Measurements from ENCODE around the gene MYH15.

MYH15 gene

GRCh38 chr3:108410531-108410984 is 99.8 kb downstream of the MYH15 start:
- no peak for DNase-seq

GRCh38 chr3:108409800-108410178 is 100.6 kb downstream of the MYH15 start:
- no peak for DNase-seq

DNA sequence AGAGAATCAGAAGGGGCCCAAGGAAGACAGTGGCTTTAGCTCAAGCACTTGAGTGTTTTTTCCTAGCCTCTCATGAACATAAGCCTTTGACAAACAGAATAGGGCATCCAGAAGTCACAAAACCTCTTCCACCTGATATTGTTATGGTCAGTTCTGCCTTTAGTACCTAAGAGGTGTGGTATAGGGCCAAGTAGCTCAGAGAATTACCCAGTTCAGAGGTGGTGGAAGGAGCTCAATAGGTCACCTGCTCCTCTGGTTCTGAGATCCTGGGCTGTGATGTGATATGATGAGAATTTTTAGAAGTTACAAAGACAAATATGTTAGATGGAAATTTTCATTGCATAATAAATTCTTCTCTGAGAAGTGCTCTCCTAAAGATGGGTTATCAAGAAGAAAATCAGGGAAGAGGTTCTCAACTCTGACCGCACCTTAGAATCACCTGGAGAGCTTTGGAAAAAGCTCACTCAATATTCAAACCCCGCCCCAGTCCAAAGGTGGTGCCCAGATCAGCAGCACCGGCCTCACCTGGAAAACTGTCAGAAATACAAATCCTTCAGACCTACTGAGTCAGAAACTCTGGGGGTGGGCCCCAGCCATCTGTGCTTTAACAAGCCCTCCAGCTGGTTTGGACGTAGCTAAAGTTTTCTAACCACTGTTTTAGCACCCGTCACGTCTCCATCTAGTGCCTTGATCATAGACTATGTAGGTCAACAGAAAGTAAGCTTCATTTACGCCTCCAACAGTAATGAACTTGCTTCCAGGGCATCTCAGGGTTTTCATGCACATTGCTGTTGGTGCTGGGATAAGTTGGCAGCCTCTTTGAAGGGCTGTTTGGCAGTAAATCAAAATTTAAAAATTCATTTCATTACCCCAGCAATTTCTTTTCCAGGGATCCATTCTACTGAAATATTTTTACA is 101.3 kb downstream of the MYH15 start:
- DNase-seq, result no peak

GRCh38 chr3:108407886-108408285 is 102.5 kb downstream of the MYH15 start:
- DNase-seq, result no peak

DNA sequence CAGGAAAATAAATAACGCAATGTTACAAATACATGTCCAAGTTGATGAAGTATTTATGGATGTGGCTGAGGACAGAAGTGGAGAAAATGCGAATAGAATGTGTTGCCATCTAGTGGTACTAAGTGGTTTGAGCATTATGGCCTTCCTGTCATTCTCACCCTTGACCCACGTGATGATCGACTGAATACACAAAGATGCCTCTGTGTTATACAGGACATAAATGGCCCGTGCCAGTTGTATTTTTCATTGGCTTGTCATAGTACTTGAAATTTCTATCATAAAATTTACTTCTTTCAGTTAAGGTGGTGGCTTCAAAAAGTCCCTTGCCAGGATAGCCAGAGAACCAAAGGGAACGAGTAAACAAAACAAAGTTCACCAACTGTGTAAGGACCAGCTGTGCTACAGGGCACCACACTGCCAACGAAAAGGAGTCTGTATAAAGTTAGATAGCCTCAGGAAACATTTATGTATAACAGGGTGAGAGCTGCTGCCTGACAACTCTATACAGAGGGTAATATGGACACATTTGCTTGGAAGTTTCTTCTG is 103.7 kb downstream of the MYH15 start:
- no peak for DNase-seq

DNA sequence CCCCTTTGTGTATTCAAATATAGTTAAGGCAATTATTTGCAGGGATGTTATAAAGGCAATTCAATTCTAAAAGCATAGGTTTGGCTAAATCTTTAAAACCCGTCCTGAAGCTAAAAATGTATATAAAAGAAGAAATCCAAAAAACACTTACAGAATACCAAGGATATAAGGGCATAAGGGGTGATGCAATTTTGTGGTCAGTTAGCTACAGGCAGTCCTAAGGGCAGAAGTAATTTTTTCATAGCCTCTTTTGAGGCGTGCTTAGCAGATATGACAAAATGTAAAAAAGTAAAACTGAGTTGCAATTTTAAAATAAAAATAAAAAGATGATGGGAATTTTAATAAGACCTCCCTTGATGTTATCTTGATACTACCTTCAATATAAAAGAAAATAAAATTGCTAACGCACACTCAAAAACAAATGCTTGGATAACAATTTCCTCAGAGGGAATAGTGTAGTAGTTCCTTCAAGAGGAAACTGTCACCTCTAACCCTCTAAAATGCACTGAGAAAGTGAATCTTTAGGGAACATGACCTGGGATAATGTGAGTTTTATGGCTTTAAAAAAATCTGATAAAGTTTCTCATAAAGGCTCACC is 104.2 kb downstream of the MYH15 start:
- DNase-seq, result no peak

DNA sequence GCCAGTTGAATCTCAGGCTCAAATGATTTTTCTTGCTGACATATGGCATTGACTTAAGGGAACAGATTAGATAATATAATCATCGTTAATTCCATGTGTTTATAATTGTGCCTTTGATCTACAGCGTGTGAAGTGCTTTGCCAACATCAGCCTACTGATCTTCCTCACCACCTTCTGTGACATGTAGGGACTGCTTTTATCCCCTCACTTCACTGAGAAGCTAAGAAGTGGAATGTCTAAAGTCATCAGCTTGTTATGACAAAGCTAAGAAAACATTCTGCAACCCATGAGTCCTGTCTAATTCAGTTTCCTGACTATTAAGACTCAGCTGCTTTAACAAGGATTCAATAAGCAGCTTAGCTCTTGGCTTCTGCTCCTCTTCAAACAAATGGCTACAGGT is 106.0 kb downstream of the MYH15 start:
- no peak for DNase-seq

DNA sequence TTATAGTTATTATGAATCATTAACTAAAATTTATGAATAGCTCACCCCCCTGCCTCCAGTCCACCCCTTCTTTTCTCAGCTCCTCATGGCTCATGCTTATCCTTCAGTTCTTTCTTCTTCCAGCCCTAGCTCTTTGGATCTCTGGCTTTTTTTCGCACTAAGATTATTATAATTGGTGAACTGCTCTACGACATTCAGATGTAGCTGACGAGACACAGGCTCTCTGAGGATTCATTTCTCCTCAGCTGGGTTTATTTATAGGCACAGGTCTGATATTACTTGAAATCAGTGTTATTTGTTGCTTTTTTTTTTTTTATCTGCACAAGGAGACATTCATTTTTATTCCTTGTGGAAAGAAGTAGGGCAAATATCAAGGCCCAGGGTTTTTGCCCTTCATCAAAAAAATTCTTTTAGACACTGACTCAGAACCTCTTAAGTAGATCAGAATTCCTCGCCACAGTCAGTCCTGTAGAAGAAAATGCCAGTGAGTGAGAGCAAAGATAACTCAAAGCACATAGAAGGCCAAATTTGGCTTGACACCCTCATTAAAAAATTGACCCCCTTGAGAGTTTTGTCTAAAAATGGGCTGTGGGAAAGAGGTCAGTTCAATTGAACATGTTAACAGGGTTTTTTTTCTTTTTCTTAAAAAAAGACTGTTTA is 106.6 kb downstream of the MYH15 start:
- DNase-seq, result no peak

GRCh38 chr3:108403198-108403597 is 107.2 kb downstream of the MYH15 start:
- no peak for DNase-seq

- no peak for DNase-seq
These were observed 108.6 kb downstream of the MYH15 start for GRCh38 chr3:108401836-108402235.

- no peak for DNase-seq
These were observed 111.9 kb downstream of the MYH15 start for GRCh38 chr3:108398510-108398909.

GRCh38 chr3:108396336-108396735 is 114.1 kb downstream of the MYH15 start:
- peak; percentile 24 for DNase-seq

DNA sequence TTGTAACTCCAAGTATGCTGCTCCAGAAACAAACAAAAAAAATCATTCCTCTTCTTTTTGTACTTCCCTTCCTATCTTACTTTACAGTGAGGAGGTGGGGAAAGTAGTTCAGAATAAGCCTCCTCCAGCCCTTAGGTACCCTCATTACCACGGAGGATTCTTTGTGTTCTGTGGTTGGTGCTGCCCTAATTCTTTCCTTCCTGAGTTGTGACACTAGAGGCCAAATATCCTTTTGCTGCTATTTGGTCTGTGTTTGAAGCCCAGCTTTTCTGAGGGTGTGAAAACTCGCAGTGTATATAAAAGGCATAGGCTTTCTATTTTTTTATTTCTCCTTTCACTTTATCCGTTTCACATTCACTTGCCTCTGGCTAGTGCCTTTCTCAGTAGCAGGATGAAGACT is 115.8 kb downstream of the MYH15 start:
- DNase-seq, result no peak

DNA sequence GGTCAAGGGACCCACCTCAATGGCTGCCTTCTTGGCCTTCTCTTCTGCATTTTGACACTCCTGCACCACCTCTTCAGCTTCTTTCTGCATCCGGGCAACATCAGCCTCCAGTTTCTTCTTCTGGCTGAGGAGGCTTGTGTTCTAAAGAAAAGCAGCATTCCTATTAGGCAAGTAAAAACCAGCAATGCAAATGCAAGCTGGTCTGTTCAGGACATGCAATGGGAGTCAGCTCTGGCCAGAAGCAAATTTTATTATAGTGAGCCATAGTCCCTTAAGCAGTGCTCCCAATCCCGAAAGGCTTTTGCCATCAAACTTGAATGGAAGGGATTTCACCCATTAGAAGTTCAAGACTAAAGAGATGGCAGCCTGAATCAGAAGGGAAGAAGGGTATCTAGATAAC is 116.4 kb downstream of the MYH15 start:
- DNase-seq, result no peak

GRCh38 chr3:108393128-108393900 is 117.1 kb downstream of the MYH15 start:
- DNase-seq, result peak; percentile 64

DNA sequence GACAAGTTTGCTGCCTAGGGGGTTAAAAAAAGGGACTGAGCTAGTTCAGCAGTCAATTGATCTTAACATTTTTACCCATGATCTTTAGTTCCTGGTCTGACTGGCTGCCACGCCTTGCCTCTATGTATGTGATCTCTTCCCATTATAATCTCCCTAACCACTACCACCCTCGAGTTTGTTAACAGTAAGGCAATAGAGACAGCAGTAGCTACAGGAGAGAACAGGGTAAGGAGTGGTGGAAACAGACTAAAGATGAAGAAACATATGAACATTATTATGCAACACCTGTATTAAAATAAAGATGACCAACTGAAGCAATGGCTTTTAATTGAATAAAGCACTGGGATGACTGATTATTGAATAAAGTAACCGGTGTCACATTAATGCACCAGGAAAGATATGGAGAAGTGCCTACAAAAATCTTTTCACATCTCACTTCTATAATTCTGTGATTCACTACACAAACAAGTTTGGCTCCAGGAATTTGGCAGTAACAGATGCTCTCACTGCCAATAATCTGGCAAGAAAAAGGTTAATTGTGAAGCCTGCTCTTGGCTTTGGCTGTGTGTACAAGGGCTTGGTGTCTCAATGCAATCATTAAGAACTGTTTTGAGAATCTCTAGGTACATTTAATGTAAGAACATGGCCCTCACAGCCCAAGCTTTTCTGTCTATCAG is 118.3 kb downstream of the MYH15 start:
- no peak for DNase-seq

GRCh38 chr3:108389372-108389771 is 121.0 kb downstream of the MYH15 start:
- DNase-seq, result peak; percentile 55

DNA sequence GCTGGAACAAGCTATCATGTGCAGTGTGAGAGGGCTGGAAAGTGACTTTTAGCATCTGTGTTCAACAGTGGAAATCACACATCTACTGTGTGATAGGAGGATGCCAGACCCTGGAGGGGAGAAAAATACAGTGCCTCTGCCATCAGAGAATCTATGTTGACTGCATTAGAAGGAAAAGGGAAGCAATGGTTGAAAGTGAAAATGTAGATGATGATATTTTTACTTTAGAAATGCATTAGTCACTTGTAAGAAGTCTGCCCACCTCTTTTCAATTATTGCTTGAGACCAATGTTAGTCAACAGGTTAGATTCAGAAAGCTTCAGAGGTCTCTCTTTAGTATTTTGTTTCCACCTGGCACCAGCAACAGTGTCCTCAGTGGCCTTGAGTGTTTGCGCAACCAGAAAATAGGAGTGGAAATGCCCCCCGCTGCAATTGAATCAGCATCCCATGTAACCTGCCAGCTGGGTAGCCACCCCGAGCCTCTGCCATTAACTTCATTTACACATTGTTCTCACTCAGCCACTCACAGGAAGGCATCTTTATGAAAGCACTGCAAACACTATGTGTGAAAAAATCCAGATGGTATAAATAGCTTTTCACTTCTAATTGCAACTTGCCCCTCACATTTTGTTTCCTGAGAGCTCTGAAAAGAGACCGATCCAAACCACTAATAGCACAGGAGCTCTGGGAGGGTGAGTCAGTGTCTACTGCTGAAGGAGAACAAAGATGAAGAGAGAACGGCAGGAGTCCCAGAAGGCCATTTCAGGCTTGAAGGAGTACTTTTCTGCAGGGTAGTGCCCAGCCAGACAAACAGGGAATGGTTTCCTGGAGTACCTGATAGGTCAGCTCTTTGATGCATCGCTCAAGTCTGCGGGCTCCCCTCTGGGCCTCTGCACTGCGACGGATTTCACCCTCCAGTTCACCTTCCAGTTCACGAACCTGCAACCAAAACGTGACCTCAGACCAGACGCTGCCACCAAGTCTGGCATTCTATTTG is 122.0 kb downstream of the MYH15 start:
- DNase-seq, result peak; percentile 90

- no peak for DNase-seq
These were observed 123.3 kb downstream of the MYH15 start for GRCh38 chr3:108387063-108387462.

DNA sequence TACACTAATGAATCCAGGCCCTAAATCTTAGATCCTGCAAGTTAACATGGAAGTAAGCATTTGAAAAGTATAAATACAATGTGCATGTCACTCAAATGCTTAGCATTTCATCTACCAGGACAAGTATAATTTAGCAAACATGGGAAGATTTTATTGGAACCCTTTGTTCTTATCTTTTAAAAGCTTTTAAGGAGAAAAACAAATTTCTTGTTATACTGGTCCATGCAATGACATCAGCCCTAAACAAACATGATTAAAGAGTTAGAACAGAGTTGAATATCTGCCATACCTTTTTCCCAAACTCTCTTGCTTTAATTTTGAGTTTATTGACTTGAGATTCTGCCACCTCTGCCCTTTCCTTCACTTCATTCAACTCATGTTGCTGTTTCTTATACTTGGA is 127.1 kb downstream of the MYH15 start:
- no peak for DNase-seq

Measured in NCI-H146 (cell line).